Measurements from ENCODE around the gene NDC1.

NDC1 gene

GRCh38 chr1:53725238-53725689 lies 112.8 kb downstream of the NDC1 start:
- no peaks in the 10 kb centered on the region for H3K79me2 ChIP-seq (ENCODE audit: insufficient read depth, low read length)
- no peak overlapping the region for H2AFZ ChIP-seq (ENCODE audit: low read depth, low read length)
- H3K27me3 ChIP-seq (ENCODE audit: insufficient read depth, low read length, poor library complexity): no peaks in the 10 kb centered on the region
- DNase-seq (no peak), ATAC-seq (ENCODE audit: insufficient read depth, low read depth) (no peak)
- H4K20me1 ChIP-seq (ENCODE audit: insufficient read depth, low read length): no peaks in the 10 kb centered on the region
- H3K36me3 ChIP-seq (ENCODE audit: insufficient read depth, low read length): no peaks in the 10 kb centered on the region
- no peaks in the 10 kb centered on the region for H3K9me3 ChIP-seq (ENCODE audit: insufficient read depth, low read length, severe bottlenecking)
- no peak overlapping the region for H3K4me2 ChIP-seq (ENCODE audit: insufficient read depth, low read length)
- no peak for TF ChIP-seq EZH2 (IDR thresholded peaks at IDR 0.05; ENCODE audit: borderline replicate concordance, low read depth, low read length, severe bottlenecking)
- TF ChIP-seq, protein P1, sequence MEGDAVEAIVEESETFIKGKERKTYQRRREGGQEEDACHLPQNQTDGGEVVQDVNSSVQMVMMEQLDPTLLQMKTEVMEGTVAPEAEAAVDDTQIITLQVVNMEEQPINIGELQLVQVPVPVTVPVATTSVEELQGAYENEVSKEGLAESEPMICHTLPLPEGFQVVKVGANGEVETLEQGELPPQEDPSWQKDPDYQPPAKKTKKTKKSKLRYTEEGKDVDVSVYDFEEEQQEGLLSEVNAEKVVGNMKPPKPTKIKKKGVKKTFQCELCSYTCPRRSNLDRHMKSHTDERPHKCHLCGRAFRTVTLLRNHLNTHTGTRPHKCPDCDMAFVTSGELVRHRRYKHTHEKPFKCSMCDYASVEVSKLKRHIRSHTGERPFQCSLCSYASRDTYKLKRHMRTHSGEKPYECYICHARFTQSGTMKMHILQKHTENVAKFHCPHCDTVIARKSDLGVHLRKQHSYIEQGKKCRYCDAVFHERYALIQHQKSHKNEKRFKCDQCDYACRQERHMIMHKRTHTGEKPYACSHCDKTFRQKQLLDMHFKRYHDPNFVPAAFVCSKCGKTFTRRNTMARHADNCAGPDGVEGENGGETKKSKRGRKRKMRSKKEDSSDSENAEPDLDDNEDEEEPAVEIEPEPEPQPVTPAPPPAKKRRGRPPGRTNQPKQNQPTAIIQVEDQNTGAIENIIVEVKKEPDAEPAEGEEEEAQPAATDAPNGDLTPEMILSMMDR (IDR thresholded peaks at IDR 0.05; ENCODE audit: borderline replicate concordance, extremely low read depth, low read length, poor library complexity, severe bottlenecking): no peak
- H3K9ac ChIP-seq (ENCODE audit: low read depth, low read length): no peak overlapping the region
- no peaks in the 10 kb centered on the region for H3K4me1 ChIP-seq (ENCODE audit: insufficient read depth, low read length)
- no peak overlapping the region for H3K27ac ChIP-seq (ENCODE audit: low read length)
- no peak overlapping the region for H3K4me3 ChIP-seq (ENCODE audit: low read depth in 1 of 2, low read length in 2 of 2)

GRCh38 chr1:53722025-53722424 lies 116.1 kb downstream of the NDC1 start:
- H2AFZ ChIP-seq (ENCODE audit: low read depth, low read length): no peak overlapping the region
- no peak overlapping the region for H3K4me2 ChIP-seq (ENCODE audit: insufficient read depth, low read length)
- DNase-seq (no peak), ATAC-seq (ENCODE audit: insufficient read depth, low read depth) (no peak)
- H3K4me3 ChIP-seq (ENCODE audit: low read depth in 1 of 2, low read length in 2 of 2): no peak overlapping the region
- no peaks in the 10 kb centered on the region for H3K36me3 ChIP-seq (ENCODE audit: insufficient read depth, low read length)
- no peaks in the 10 kb centered on the region for H3K9me3 ChIP-seq (ENCODE audit: insufficient read depth, low read length, severe bottlenecking)
- H3K9ac ChIP-seq (ENCODE audit: low read depth, low read length): no peak overlapping the region
- H3K4me1 ChIP-seq (ENCODE audit: insufficient read depth, low read length): no peaks in the 10 kb centered on the region
- no peaks in the 10 kb centered on the region for H4K20me1 ChIP-seq (ENCODE audit: insufficient read depth, low read length)
- no peak overlapping the region for H3K27ac ChIP-seq (ENCODE audit: low read length)
- H3K79me2 ChIP-seq (ENCODE audit: insufficient read depth, low read length): no peaks in the 10 kb centered on the region
- TF ChIP-seq EZH2 (IDR thresholded peaks at IDR 0.05; ENCODE audit: borderline replicate concordance, low read depth, low read length, severe bottlenecking): no peak
- TF ChIP-seq, protein P1 (IDR thresholded peaks at IDR 0.05; ENCODE audit: borderline replicate concordance, extremely low read depth, low read length, poor library complexity, severe bottlenecking): no peak
- no peaks in the 10 kb centered on the region for H3K27me3 ChIP-seq (ENCODE audit: insufficient read depth, low read length, poor library complexity)

DNA sequence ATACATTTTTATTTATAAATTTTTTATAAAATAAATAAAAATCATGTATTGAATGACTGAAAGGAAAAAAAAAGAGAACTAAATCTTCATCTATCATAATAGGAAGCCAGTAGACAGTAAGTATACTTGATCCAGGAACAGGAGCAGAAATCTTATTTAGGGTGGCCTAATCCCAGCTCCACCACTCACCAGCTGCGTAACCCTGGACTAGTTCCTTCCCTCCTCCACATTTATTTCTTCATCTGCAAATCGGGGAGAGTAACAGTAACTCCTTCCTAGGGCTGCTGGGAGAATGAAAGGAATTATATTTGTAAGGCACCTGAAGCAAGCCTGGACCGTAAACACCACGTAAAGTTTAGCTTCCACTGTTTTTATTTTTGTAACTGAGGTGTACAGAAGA lies 117.0 kb downstream of the NDC1 start:
- Histone ChIP-seq H3K9ac (ENCODE audit: low read depth, low read length) (no peak overlapping the region), H3K79me2 (ENCODE audit: insufficient read depth, low read length) (no peaks in the 10 kb centered on the region), H3K4me2 (ENCODE audit: insufficient read depth, low read length) (no peak overlapping the region), H3K27ac (ENCODE audit: low read length) (no peak overlapping the region), H3K9me3 (ENCODE audit: insufficient read depth, low read length, severe bottlenecking) (no peaks in the 10 kb centered on the region), H2AFZ (ENCODE audit: low read depth, low read length) (no peak overlapping the region), H4K20me1 (ENCODE audit: insufficient read depth, low read length) (no peaks in the 10 kb centered on the region), H3K36me3 (ENCODE audit: insufficient read depth, low read length) (no peaks in the 10 kb centered on the region), H3K27me3 (ENCODE audit: insufficient read depth, low read length, poor library complexity) (no peaks in the 10 kb centered on the region), H3K4me1 (ENCODE audit: insufficient read depth, low read length) (no peaks in the 10 kb centered on the region), H3K4me3 (ENCODE audit: low read depth in 1 of 2, low read length in 2 of 2) (no peak overlapping the region)
- ATAC-seq (ENCODE audit: insufficient read depth, low read depth): no peak
- no peak for DNase-seq
- TF ChIP-seq EZH2 (IDR thresholded peaks at IDR 0.05; ENCODE audit: borderline replicate concordance, low read depth, low read length, severe bottlenecking): no peak
- TF ChIP-seq, protein P1 (IDR thresholded peaks at IDR 0.05; ENCODE audit: borderline replicate concordance, extremely low read depth, low read length, poor library complexity, severe bottlenecking): no peak

DNA sequence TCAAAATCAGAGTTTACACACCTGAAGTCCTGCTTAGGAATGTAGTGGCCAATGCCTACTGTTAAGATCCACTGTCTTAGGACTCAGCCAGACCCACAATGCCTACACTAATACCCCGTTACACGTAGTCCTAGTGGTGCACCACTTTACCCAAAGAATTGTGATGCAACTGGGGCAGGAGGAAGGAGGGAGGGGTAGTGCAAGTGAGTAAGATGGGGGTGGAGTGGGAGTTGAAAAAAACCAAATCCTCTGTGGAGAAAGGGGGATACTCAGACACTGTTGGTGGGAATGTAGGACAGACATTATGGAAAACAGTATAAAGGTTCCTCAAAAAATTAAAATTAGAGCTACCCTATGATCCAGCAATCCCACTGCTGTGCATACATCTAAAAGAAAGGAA lies 118.6 kb downstream of the NDC1 start:
- Histone ChIP-seq H3K4me2 (ENCODE audit: insufficient read depth, low read length) (no peak overlapping the region), H3K36me3 (ENCODE audit: insufficient read depth, low read length) (no peaks in the 10 kb centered on the region)
- TF ChIP-seq EZH2 (IDR thresholded peaks at IDR 0.05; ENCODE audit: borderline replicate concordance, low read depth, low read length, severe bottlenecking): no peak
- TF ChIP-seq, protein P1 (IDR thresholded peaks at IDR 0.05; ENCODE audit: borderline replicate concordance, extremely low read depth, low read length, poor library complexity, severe bottlenecking): no peak

More for the DNA sequence above, 118.6 kb downstream of the NDC1 start:
- H4K20me1 ChIP-seq (ENCODE audit: insufficient read depth, low read length): no peaks in the 10 kb centered on the region; the same call in 1 of the 2 replicates
- H3K4me1 ChIP-seq (ENCODE audit: insufficient read depth, low read length): no peaks in the 10 kb centered on the region
- H3K27me3 ChIP-seq (ENCODE audit: insufficient read depth, low read length, poor library complexity): no peaks in the 10 kb centered on the region
- no peak overlapping the region for H3K27ac ChIP-seq (ENCODE audit: low read length)
- H3K79me2 ChIP-seq (ENCODE audit: insufficient read depth, low read length): no peaks in the 10 kb centered on the region
- H3K9me3 ChIP-seq (ENCODE audit: insufficient read depth, low read length, severe bottlenecking): no peaks in the 10 kb centered on the region
- no peak overlapping the region for H3K4me3 ChIP-seq (ENCODE audit: low read depth in 1 of 2, low read length in 2 of 2)
- no peak overlapping the region for H2AFZ ChIP-seq (ENCODE audit: low read depth, low read length)
- no peak for DNase-seq
- ATAC-seq (ENCODE audit: insufficient read depth, low read depth): no peak
- no peak overlapping the region for H3K9ac ChIP-seq (ENCODE audit: low read depth, low read length)

Measured in DND-41 (cell line).